K562 (cell line): Measurements from ENCODE around the gene ROR2. TPM values are rescaled to one million over a fixed set of nuclear protein-coding genes. Genes with fewer than 3 reads are reported as not detected.

Experiments used
- ATF7 ChIP-seq: fragments of 450-650 bp; IDR thresholded peaks from 2 replicates; pipeline ENCODE4 v1.7.1; 2014; ENCODE audit warnings: mild to moderate bottlenecking, moderate library complexity
- CEBPG ChIP-seq, 3 experiments: fragments of 200-800 bp in 1 of 3; sonication (Bioruptor generic) in 1 of 3; sonication (generic) in 1 of 3; formaldehyde crosslinking in 1 of 3; IDR thresholded peaks in 2 of 3; conservative IDR thresholded peaks in 1 of 3; 2 replicates each; pipeline versions ENCODE4 v1.6.1 to v1.8.0; 2016 to 2022; ENCODE audit warnings: missing compliant biosample characterization in 2 of 3, missing genetic modification characterization in 2 of 3, mild to moderate bottlenecking in 1 of 3, missing genetic modification reagents in 1 of 3
- CREB1 ChIP-seq, 2 experiments: sonication (generic) in 1 of 2; formaldehyde crosslinking in 1 of 2; IDR thresholded peaks; 2 replicates each; pipeline versions ENCODE4 v1.6.1 to v1.8.0; 2012 to 2022; ENCODE audit warnings: inconsistent platforms in 1 of 2, mild to moderate bottlenecking in 1 of 2, missing genetic modification reagents in 1 of 2, moderate library complexity in 1 of 2
- ETS1 ChIP-seq: conservative IDR thresholded peaks from 2 replicates; pipeline ENCODE4 v1.6.1; 2011; ENCODE audit warnings: low read depth, mild to moderate bottlenecking, low read length; ENCODE audit not compliant: control insufficient read depth
- HNRNPLL ChIP-seq: fragments of 200-400 bp; formaldehyde crosslinking; IDR thresholded peaks from 2 replicates; pipeline ENCODE4 v1.6.1; 2017; ENCODE audit warnings: low read length, low read depth, mild to moderate bottlenecking; ENCODE audit not compliant: poor library complexity, severe bottlenecking
- KAT2B ChIP-seq: IDR thresholded peaks from one replicate; pipeline ENCODE4 v1.6.1; 2012; ENCODE audit warnings: low read depth, mild to moderate bottlenecking, control low read depth, inconsistent platforms, low read length, moderate library complexity
- KLF10 ChIP-seq: fragments of 250-450 bp; sonication (Bioruptor Pico); IDR thresholded peaks from 2 replicates; pipeline ENCODE4 v1.6.1; 2021; ENCODE audit warnings: matching md5 sums
- MED1 ChIP-seq: sonication (generic); formaldehyde crosslinking; IDR thresholded peaks from 2 replicates; pipeline ENCODE4 v1.8.1; 2023; ENCODE audit warnings: missing genetic modification reagents, borderline replicate concordance
- PHF8 ChIP-seq: fragments of 200-600 bp; sonication (generic); IDR thresholded peaks from 2 replicates; pipeline ENCODE4 v1.6.1; 2012; ENCODE audit warnings: mixed run types, mild to moderate bottlenecking, inconsistent platforms, low read length, moderate library complexity, borderline replicate concordance
- PML ChIP-seq: IDR thresholded peaks from 2 replicates; pipeline ENCODE4 v1.6.1; 2012; ENCODE audit warnings: low read length, inconsistent platforms
- RBM25 ChIP-seq: fragments of 200-400 bp; formaldehyde crosslinking; IDR thresholded peaks from 2 replicates; pipeline ENCODE4 v1.6.1; 2018; ENCODE audit warnings: low read length, low read depth, moderate library complexity; ENCODE audit not compliant: severe bottlenecking
- RREB1 ChIP-seq: fragments of 250-450 bp; sonication (Bioruptor Pico); IDR thresholded peaks from 2 replicates; pipeline ENCODE4 v1.4.0; 2020
- SIN3A ChIP-seq, 2 experiments: fragments of 150-350 bp in 1 of 2; IDR thresholded peaks; 2 replicates each; pipeline ENCODE4 v1.6.1; 2011 to 2016; ENCODE audit warnings: borderline replicate concordance in 2 of 2, low read depth in 2 of 2, low read length in 2 of 2, mild to moderate bottlenecking in 2 of 2, moderate library complexity in 2 of 2; ENCODE audit not compliant: control insufficient read depth in 1 of 2
- TBP ChIP-seq: optimal IDR thresholded peaks from 2 replicates; pipeline ENCODE3; 2011; ENCODE audit warnings: low read depth, low read length, improper control_type of control experiment
- THAP12 ChIP-seq: fragments of 250-450 bp; sonication (Bioruptor Pico); IDR thresholded peaks from 2 replicates; pipeline ENCODE4 v1.9.0; 2021; ENCODE audit warnings: mild to moderate bottlenecking, inconsistent platforms
- ZNF124 ChIP-seq: sonication (generic); formaldehyde crosslinking; IDR thresholded peaks from 2 replicates; pipeline ENCODE4 v1.8.1; 2022; ENCODE audit warnings: missing genetic modification reagents
- ZNF24 ChIP-seq: fragments of 450-650 bp; IDR thresholded peaks from 2 replicates; pipeline ENCODE4 v1.6.1; 2016
- ZNF77 ChIP-seq: fragments of 250-450 bp; sonication (Bioruptor Pico); IDR thresholded peaks from 2 replicates; pipeline ENCODE4 v1.5.0; 2020
- polyA plus RNA-seq, 8 experiments: library from polyadenylated mRNA; depleted of rRNA in 4 of 8; stranded (reverse) in 5 of 8; unstranded in 3 of 8; fragments of >200 nt; fragmentation: Nextera tagmentation in 2 of 8; fragmentation: Illumina TruSeq in 1 of 8; extraction: Ambion mirVana in 2 of 8; extraction: Trizol in 1 of 8; gene quantifications; 2 replicates each; pipeline versions ENCODE4 v1.2.1 to v1.2.3, GENCODE V29; 2011 to 2014; ENCODE audit warnings: inconsistent platforms in 1 of 8, missing spikeins in 1 of 8
- total RNA-seq, 7 experiments: library from RNA; depleted of rRNA in 6 of 7; stranded (reverse); fragments of >200 nt in 6 of 7; fragmentation: Illumina TruSeq in 2 of 7; extraction: Trizol in 2 of 7; gene quantifications; 2 replicates each; pipeline versions ENCODE4 v1.2.1 to v1.2.3, GENCODE V29; 2011 to 2021; ENCODE audit warnings: low replicate concordance in 1 of 7

ROR2 gene
- total and polyA plus RNA-seq, 9 of the 15 experiments (the other 6 are each of a cell fraction or from before 2014, with no cell fraction given) = 5.6 to 33.8 (median 15.3) TPM

GRCh38 chr9:91949946-91950664 lies at the start of gene ROR2 (continued):
- TF ChIP-seq PHF8 = peak; percentile 61; the same call in 1 of the 2 replicates
- TF ChIP-seq KAT2B = no peak
- TF ChIP-seq ZNF124 (CRISPR knock-in tag) = no peak
- no peak for TF ChIP-seq RBM25
- no peak for TF ChIP-seq RREB1 (CRISPR knock-in tag)
- TF ChIP-seq THAP12 (CRISPR knock-in tag) = no peak; the same call in 1 of the 2 replicates
- no peak for TF ChIP-seq ZNF24
- no peak; the same call in 1 of the 2 replicates for TF ChIP-seq ETS1
- TF ChIP-seq TBP = no peak
- no peak for TF ChIP-seq PML
- peak; percentile 27; the same call in 1 of the 2 replicates for TF ChIP-seq ATF7
- TF ChIP-seq KLF10 (CRISPR knock-in tag) = no peak
- TF ChIP-seq SIN3A (IDR thresholded peaks at IDR 0.05; ENCODE audit: borderline replicate concordance in 2 of 2, control insufficient read depth in 1 of 2, low read depth in 2 of 2, low read length in 2 of 2) = peak; percentile 47 to 60; a peak in 1 of 4 replicates
- no peak for TF ChIP-seq HNRNPLL
- TF ChIP-seq MED1 (CRISPR knock-in tag) = no peak
- no peak for TF ChIP-seq CEBPG (CRISPR knock-in tag; IDR thresholded peaks at IDR 0.05)
- TF ChIP-seq CEBPG (tag; conservative IDR thresholded peaks at IDR 0.05 in 1 of 2, IDR thresholded peaks at IDR 0.05 in 1 of 2) = no peak
- no peak for TF ChIP-seq CREB1 (IDR thresholded peaks at IDR 0.05)
- no peak for TF ChIP-seq CREB1 (CRISPR knock-in tag; IDR thresholded peaks at IDR 0.05)
- TF ChIP-seq ZNF77 (CRISPR knock-in tag) = no peak
